Esophagus squamous epithelium (tissue), 5 donors: ENCODE measurements around the gene ADPRHL1. TPM values are rescaled to one million over a fixed set of nuclear protein-coding genes. Genes with fewer than 3 reads are reported as not detected.

Experiments
- DNase-seq: peaks from one replicate; lab custom pipeline; 2025; lab: John Stamatoyannopoulos, UW
- H3K27ac ChIP-seq, 4 donors: fragments of 200-600 bp; sonication (generic); one replicate each; pipeline ENCODE4 v1.5.1; 2016 to 2019; ENCODE audit warnings: mild to moderate bottlenecking in 1 of 4
- H3K27me3 ChIP-seq, 4 donors: fragments of 200-600 bp; sonication (generic); 1 replicate in 3 of 4; 2 replicates in 1 of 4; pipeline versions ENCODE4 v1.5.1 to v1.6.0; 2017 to 2021; ENCODE audit warnings: antibody characterized with exemption in 1 of 4
- H3K36me3 ChIP-seq, 3 donors: fragments of 200-600 bp; sonication (generic); one replicate each; pipeline ENCODE4 v1.5.1; 2016 to 2019
- H3K4me1 ChIP-seq, 3 donors: fragments of 200-600 bp; sonication (generic); one replicate each; pipeline ENCODE4 v1.5.1; 2017 to 2019
- H3K4me3 ChIP-seq, 4 donors: fragments of 200-600 bp; sonication (generic); 1 replicate in 3 of 4; 2 replicates in 1 of 4; pipeline ENCODE4 v1.5.1; 2016 to 2019; ENCODE audit warnings: mild to moderate bottlenecking in 2 of 4, moderate library complexity in 1 of 4
- H3K9me3 ChIP-seq, 3 donors: fragments of 200-600 bp; sonication (generic); one replicate each; pipeline ENCODE4 v1.5.1; 2016 to 2019
- POLR2A ChIP-seq, 4 donors: fragments of 450-650 bp; IDR thresholded peaks; one replicate each; pipeline ENCODE4 v1.6.1; 2017; ENCODE audit warnings: antibody characterized with exemption in 4 of 4, mild to moderate bottlenecking in 4 of 4, moderate library complexity in 3 of 4
- WGBS, 2 donors: methylation state at CpG; one replicate each; pipeline ENCODE4 v1.1.5; 2018; 5-methylcytosine and 5-hydroxymethylcytosine counted together
- intact Hi-C: fragments of 100-400 bp; cut with DNase I; formaldehyde crosslinking; loops from one replicate; pipeline ENCODE4 v1.15.0; 2022
- total RNA-seq, 4 donors: library from RNA; depleted of rRNA; stranded (reverse); fragments of >200 nt; gene quantifications; one replicate each; pipeline ENCODE4 v1.1.0, GENCODE V29; 2016
- TF ChIP-seq, protein P1 (sequence below), 6 experiments: fragments of 450-650 bp in 4 of 6; fragments of 200-600 bp in 2 of 6; sonication (generic) in 2 of 6; IDR thresholded peaks; one replicate each; pipeline ENCODE4 v1.5.1; 2016 to 2019; ENCODE audit warnings: antibody characterized with exemption in 6 of 6, mild to moderate bottlenecking in 4 of 6, moderate library complexity in 4 of 6
- donor health status: DM: yes; HTN: yes; CAD: no.

The ADPRHL1 gene
- total RNA-seq, 4 donors from 2014 or later: 0.31 to 3.5 (median 2.2) TPM

DNA sequence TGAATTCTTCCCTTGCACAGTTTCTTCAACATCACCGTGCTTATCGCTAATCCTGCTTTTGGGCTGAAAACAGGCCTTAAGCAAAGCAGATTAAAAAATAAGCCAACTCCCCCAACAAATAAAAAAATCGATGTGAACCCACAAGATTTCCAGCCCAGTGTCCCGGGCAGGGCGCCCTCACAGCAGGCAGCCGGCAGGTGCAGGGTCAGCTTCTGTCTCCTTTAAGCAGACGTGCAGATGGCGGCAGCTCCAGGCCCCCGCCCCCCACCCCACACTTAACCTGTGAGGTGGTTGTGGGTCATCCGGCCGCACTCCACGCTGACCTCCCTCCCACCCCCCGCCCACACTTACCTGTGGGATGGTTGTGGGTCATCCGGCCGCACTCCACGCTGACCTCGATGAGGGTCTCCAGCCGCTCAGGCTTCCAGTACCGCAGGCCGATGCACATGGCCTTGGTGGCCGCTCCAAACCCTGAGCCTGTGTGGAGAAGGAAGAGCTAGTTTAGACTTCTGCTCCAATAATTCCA is 19.8 kb downstream of the ADPRHL1 start:
- Histone ChIP-seq H3K4me3 (no peak overlapping the region), H3K9me3 (no peaks in the 10 kb centered on the region), H3K27me3 (no peaks in the 10 kb centered on the region), H3K36me3 (no peaks in the 10 kb centered on the region), H3K27ac (no peak overlapping the region), H3K4me1 (no peaks in the 10 kb centered on the region)
- no peak for DNase-seq
- intact Hi-C loops: no loop called here
- TF ChIP-seq, protein P1, sequence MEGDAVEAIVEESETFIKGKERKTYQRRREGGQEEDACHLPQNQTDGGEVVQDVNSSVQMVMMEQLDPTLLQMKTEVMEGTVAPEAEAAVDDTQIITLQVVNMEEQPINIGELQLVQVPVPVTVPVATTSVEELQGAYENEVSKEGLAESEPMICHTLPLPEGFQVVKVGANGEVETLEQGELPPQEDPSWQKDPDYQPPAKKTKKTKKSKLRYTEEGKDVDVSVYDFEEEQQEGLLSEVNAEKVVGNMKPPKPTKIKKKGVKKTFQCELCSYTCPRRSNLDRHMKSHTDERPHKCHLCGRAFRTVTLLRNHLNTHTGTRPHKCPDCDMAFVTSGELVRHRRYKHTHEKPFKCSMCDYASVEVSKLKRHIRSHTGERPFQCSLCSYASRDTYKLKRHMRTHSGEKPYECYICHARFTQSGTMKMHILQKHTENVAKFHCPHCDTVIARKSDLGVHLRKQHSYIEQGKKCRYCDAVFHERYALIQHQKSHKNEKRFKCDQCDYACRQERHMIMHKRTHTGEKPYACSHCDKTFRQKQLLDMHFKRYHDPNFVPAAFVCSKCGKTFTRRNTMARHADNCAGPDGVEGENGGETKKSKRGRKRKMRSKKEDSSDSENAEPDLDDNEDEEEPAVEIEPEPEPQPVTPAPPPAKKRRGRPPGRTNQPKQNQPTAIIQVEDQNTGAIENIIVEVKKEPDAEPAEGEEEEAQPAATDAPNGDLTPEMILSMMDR (IDR thresholded peaks at IDR 0.05): no peak
- TF ChIP-seq POLR2A (IDR thresholded peaks at IDR 0.05): no peak
- 90 to 91% methylated on average over 10 to 14 of the region's 21 CpGs for WGBS, 2 donors

DNA sequence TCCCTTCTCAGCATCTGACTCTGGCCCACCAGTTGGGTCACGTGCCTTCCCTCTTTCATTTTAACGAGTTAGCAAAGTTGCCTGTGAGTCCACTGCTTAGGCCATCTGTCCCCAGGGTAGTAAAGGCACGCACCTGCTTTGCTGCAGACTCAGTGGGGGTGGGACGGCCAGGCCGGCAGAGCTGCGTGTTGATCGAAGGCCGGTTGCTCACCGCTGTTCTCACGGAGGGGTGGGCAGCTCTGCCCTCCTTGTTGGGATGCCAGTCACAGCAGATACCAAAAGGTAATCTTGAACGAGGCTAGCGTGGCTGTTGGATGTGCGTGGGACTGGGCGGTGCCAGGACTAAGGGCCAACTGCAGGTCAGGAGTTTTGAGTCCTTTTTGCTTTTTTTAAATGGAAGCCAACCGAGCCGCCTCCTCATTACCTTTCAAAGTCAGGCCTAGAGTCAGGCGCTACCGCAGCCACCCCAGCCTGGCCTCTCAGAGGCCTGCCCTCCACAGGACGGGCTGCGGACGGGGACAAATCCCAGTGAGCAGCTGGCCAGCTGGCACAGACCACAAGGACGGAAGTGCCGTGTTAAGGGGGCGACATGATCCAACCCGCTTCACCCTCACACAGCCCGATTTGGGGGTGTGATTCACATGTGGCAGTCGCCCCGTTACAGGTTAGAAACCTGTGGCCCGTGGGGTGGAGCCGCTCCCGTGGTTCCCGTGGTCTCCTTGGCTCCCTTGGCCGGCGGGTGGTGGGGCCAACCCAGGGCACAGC is 20.6 kb downstream of the ADPRHL1 start:
- no peak overlapping the region for H3K27ac ChIP-seq
- no peaks in the 10 kb centered on the region for H3K36me3 ChIP-seq
- no peaks in the 10 kb centered on the region for H3K4me1 ChIP-seq
- H3K9me3 ChIP-seq: no peaks in the 10 kb centered on the region
- intact Hi-C loops: no loop called here
- H3K27me3 ChIP-seq: no peaks in the 10 kb centered on the region
- no peak for DNase-seq
- TF ChIP-seq POLR2A (IDR thresholded peaks at IDR 0.05): no peak
- TF ChIP-seq, protein P1 (IDR thresholded peaks at IDR 0.05): no peak
- WGBS, 2 donors: 70 to 72% methylated on average over 6 to 12 of the region's 34 CpGs
- H3K4me3 ChIP-seq: no peak overlapping the region

DNA sequence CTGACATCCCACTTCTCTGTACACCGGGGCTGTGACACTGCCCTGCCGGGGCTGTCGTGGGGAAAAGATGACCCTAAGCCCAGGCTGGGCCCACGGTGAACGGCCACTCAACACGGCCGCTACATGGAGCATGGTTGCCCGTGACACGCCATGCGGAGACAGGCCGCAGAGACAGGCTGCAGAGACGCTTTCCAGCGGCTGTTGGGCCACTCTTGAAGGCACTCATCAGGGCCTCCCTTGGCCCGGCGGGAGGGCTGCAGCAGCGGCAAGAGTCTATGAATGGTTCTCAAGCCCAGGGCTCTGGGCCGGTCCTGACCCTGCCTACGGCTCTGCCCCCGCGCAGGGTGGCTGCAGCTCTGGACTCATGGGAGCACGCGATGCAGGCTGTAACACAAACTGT is 22.1 kb downstream of the ADPRHL1 start:
- Histone ChIP-seq H3K36me3 (no peaks in the 10 kb centered on the region), H3K27ac (no peak overlapping the region), H3K9me3 (no peaks in the 10 kb centered on the region), H3K4me1 (no peaks in the 10 kb centered on the region), H3K4me3 (no peak overlapping the region), H3K27me3 (no peaks in the 10 kb centered on the region)
- TF ChIP-seq POLR2A (IDR thresholded peaks at IDR 0.05): no peak
- no peak for DNase-seq
- intact Hi-C loops: no loop called here
- 83% methylated on average over 7 of the region's 22 CpGs; no CpG with 5 or more reads in 1 of the 2 donors for WGBS, 2 donors

DNA sequence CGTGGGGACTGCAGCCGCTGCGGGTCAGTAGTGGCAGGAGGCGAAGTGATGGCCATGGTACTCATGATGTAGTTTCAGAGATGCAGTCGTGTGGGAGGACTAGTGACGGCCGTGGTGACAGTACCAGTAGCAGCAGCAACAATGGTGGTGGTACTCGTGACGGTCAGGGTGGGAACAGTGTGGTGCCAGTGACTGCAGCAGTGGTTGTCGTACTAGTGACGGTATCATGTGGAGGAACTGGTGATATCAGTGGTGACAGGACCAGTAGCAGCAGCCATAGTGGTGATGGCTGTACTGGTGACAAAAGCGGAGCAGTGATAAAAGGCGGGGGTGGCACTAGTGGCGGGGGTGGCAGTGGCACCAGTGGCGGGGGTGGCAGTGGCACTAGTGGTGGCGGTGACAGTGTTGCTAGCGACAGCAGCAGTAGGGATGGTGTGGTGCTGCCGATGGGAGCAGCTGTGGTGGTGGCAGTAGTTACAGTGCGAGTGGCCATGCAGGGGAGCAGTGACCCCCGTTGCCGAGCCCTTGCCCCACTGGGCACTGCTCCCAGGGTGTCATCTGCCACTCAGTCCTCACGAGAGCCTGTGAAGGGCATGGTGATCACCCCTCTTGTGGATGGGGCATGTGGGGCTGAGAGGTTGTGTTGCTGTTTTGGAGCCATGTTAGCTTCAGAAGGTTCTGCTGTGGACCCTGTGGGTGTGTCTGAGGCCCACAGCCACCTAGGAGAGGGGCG is 22.7 kb downstream of the ADPRHL1 start:
- no peak for DNase-seq
- 90 to 93% methylated on average over 16 to 19 of the region's 23 CpGs for WGBS, 2 donors
- intact Hi-C loops: no loop called here
- Histone ChIP-seq H3K36me3 (no peaks in the 10 kb centered on the region), H3K4me3 (no peak overlapping the region), H3K4me1 (no peaks in the 10 kb centered on the region), H3K27me3 (no peaks in the 10 kb centered on the region), H3K27ac (no peak overlapping the region), H3K9me3 (no peaks in the 10 kb centered on the region)
- TF ChIP-seq POLR2A (IDR thresholded peaks at IDR 0.05): no peak
- TF ChIP-seq, protein P1 (IDR thresholded peaks at IDR 0.05): no peak

DNA sequence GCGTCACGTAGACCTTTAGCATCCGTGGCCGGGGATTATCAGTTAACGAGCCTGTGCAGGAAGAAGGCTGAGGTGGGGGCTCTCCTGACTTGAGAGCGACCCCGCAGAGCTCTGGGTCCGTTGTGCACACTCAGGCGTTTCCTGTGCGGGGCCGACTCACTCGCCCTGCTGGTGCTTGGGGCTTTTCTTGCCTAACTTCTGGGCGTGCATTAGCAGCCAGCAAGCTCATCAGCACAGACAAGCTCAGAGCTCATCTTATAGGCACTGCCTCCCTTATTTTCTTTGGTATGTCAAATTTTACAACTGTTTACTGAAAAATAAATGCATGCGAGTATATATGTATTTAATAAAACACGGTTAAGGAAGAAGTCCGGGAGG is 23.7 kb downstream of the ADPRHL1 start:
- Histone ChIP-seq H3K4me1 (no peaks in the 10 kb centered on the region), H3K4me3 (no peak overlapping the region), H3K36me3 (no peaks in the 10 kb centered on the region), H3K27me3 (no peaks in the 10 kb centered on the region), H3K9me3 (no peaks in the 10 kb centered on the region), H3K27ac (no peak overlapping the region)
- no peak for DNase-seq
- TF ChIP-seq, protein P1 (IDR thresholded peaks at IDR 0.05): no peak
- TF ChIP-seq POLR2A (IDR thresholded peaks at IDR 0.05): no peak
- intact Hi-C loops: no loop called here
- WGBS, 2 donors: 75 to 87% methylated on average over 10 to 13 of the region's 16 CpGs
